Liver (tissue), 2 donors: ENCODE measurements around the gene PRRG2.

Experiments used
- CTCF ChIP-seq: fragments of 150-350 bp; IDR thresholded peaks from 2 replicates; pipeline ENCODE4 v1.5.1; 2017; ENCODE audit warnings: improper control_type of control experiment, low read depth, low read length; ENCODE audit not compliant: missing input control
- TF ChIP-seq, protein P1 (sequence below): IDR thresholded peaks from 2 replicates; pipeline ENCODE4 v1.6.1; 2016; ENCODE audit warnings: antibody characterized with exemption, mild to moderate bottlenecking
- donor health status: healthy.

DNA sequence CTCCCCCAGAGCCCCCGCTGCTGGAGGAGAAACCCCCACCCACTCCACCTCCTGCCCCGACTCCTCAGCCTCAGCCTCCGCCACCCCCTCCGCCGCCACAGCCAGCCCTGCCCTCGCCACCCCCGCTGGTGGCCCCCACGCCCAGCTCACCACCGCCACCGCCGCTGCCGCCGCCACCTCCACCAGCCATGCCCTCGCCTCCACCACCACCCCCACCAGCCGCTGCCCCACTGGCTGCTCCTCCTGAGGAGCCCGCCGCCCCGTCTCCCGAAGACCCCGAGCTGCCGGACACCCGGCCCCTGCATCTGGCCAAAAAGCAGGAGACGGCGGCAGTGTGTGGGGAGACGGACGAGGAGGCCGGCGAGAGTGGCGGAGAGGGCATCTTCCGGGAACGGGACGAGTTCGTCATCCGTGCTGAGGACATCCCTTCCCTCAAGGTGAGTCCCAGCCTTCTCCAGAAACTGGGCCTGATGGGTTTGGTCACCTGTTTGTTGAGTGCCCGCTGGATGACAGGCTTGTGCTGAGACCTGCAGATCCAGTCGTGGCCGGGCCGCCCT lies 20.4 kb downstream of the PRRG2 start:
- TF ChIP-seq, protein P1, sequence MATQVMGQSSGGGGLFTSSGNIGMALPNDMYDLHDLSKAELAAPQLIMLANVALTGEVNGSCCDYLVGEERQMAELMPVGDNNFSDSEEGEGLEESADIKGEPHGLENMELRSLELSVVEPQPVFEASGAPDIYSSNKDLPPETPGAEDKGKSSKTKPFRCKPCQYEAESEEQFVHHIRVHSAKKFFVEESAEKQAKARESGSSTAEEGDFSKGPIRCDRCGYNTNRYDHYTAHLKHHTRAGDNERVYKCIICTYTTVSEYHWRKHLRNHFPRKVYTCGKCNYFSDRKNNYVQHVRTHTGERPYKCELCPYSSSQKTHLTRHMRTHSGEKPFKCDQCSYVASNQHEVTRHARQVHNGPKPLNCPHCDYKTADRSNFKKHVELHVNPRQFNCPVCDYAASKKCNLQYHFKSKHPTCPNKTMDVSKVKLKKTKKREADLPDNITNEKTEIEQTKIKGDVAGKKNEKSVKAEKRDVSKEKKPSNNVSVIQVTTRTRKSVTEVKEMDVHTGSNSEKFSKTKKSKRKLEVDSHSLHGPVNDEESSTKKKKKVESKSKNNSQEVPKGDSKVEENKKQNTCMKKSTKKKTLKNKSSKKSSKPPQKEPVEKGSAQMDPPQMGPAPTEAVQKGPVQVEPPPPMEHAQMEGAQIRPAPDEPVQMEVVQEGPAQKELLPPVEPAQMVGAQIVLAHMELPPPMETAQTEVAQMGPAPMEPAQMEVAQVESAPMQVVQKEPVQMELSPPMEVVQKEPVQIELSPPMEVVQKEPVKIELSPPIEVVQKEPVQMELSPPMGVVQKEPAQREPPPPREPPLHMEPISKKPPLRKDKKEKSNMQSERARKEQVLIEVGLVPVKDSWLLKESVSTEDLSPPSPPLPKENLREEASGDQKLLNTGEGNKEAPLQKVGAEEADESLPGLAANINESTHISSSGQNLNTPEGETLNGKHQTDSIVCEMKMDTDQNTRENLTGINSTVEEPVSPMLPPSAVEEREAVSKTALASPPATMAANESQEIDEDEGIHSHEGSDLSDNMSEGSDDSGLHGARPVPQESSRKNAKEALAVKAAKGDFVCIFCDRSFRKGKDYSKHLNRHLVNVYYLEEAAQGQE = no peak
- no peak for TF ChIP-seq CTCF
